ENCODE data around the gene CEP95.

DNA sequence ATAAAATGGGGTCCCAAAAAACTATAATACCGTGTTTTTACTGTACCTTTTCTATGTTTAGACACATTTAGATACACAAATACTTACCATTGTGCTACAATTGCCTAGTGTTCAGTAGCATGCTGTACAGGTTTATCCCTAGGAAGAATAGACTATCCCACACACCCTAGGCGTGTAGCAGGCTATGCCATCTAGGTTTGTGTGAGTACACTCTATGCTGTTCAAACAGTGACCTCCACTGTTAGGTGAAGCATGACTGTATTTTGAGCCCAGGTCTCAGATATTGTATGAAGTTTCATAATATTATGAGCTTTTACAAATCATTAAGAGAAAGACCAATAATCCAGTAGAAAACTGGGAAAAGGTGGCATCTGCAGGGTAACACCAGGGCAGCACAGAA is 34.2 kb upstream of the CEP95 start:
- TF ChIP-seq, protein P1, sequence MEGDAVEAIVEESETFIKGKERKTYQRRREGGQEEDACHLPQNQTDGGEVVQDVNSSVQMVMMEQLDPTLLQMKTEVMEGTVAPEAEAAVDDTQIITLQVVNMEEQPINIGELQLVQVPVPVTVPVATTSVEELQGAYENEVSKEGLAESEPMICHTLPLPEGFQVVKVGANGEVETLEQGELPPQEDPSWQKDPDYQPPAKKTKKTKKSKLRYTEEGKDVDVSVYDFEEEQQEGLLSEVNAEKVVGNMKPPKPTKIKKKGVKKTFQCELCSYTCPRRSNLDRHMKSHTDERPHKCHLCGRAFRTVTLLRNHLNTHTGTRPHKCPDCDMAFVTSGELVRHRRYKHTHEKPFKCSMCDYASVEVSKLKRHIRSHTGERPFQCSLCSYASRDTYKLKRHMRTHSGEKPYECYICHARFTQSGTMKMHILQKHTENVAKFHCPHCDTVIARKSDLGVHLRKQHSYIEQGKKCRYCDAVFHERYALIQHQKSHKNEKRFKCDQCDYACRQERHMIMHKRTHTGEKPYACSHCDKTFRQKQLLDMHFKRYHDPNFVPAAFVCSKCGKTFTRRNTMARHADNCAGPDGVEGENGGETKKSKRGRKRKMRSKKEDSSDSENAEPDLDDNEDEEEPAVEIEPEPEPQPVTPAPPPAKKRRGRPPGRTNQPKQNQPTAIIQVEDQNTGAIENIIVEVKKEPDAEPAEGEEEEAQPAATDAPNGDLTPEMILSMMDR (IDR thresholded peaks at IDR 0.05), result no peak
- no peak for TF ChIP-seq POLR2A (IDR thresholded peaks at IDR 0.05)
